Measurements from ENCODE around the gene CCBE1.

DNA sequence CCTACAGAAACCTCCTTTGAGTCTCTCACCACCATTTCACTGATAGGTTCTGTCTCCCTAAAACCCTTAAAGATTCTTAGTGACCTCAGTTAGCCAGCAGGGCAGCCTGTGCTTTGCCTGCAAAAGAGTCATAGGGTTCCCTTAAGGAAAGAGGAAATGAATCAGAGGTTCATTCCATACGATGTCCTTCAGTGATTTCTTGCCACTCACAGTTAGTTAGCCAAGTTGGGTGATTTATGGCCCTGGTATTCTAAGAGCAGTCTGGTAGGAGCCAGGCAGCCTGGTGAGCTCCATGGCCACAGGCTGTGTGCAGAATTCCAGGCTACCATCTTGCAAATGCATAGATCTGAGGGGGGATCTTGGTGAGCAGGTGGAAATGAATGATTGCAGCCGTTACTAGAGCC, 18.7 kb upstream of the CCBE1 start:
- TF ChIP-seq POLR2A (IDR thresholded peaks at IDR 0.05; ENCODE audit: low read length) = no peak
- no peak for TF ChIP-seq GATA1 (IDR thresholded peaks at IDR 0.05; ENCODE audit: low read depth, low read length)

Data from erythroblast (primary cell).